GM19452 (cell line): ENCODE data around the gene TSPAN14.

ENCODE experiments used
- ATAC-seq: cut with Tn5 transposase; IDR thresholded peaks from one replicate; pipeline ENCODE4 v1.9.1; 2021; ENCODE audit not compliant: unreplicated experiment

Gene TSPAN14

DNA sequence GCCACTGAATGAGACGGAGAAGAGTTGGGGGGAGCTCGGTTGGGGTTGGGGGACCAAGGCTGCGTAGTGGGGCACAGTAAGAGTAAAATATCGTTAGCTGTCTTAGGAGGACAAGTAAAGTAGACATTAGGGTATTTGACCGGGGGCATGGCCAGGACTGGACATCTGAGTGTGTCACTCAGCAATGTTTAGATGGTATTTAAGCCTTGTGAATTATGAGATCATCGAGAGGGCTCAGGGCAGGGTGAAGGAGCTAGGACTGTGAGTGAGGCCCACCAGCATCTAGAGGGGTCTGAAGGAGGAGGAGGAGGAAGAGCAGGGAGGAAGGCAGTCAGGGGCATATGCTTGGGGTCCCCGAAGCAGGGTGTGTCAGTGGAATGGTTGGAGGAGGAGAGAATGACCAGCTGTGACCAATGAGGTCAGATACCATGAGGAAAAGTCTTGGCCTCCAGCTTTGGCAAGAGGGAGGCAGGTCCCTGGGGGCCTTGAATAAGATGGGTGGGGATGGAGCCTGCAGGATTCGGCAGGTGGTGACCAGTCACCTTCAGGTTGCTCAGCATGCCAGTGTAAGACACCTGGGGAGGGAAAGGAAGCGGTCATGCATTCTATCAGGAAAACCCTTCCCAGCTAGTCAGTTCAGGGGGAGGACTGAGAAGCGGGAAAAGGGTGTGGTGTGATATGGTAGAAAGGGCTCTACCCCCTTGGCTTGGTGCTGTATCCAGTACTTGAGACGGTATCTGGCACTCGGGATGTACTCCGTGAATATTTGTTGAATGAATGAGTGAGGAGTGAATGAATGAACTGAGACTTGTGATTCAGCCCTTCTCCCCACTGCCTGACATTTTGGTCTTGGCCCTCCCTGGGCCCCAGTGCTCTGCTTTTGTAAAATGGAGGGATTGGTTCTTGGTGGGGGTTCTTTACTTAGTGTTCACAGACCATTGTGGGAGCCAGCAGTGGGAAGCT is 48.8 kb downstream of the TSPAN14 start:
- ATAC-seq: no peak

DNA sequence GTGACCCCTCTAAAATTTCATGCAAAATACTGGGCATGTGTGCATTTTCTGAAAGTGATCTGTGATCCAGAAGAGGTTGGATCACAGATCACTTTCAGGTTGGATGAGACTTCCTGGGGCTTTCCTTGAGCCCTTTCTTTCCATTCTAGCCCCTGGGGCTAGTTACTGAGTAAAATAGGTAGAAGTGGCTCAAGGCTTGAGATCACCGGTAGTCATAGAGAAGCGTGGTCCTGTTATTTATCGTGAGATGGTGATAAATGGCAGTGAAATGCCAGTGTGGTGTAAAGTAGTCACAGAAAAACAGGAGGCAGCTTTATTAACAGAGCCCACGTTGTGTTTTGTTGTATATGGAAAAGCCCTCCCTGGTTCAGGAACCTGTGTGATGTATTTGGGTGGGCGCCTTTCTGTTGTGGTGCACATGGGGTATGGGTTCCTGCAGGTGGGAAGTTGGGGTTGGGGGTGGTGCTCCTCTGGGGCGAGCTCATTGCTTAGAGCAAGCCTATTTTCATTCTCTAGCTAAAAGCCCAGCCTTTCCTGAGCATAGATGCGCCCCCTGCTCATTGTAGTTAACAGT is 49.6 kb downstream of the TSPAN14 start:
- no peak for ATAC-seq

DNA sequence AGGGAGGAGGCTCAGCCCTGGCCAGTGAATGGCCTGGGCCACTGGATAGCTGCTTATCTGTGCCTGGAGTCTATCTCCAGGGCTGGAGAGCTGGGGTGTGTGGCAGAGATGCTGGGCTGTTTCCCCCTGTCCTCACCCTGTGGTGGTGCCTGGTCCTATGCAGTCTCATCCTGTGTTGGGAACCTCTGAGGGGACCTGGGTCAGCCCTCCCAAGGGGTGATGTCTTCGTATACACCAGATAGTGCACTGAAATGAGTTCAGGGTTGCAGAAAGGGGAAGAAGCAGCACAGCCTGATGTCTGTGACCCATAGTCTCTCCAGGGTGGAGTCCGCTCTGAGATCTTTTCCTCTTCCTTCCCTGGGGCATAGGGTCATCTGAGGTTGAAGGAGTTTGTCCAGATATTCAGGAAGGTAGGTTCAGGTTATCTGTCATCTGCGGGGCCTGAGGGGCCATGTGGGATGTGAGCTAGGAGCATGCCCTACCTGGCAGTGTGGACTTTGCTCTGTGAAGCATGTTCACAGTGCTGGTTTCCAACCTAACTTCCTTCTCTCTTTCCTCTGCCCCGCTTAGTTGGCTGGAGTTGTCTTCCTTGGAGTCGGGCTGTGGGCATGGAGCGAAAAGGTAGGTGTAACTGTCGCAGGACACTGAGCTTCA is 50.2 kb downstream of the TSPAN14 start:
- ATAC-seq: no peak

DNA sequence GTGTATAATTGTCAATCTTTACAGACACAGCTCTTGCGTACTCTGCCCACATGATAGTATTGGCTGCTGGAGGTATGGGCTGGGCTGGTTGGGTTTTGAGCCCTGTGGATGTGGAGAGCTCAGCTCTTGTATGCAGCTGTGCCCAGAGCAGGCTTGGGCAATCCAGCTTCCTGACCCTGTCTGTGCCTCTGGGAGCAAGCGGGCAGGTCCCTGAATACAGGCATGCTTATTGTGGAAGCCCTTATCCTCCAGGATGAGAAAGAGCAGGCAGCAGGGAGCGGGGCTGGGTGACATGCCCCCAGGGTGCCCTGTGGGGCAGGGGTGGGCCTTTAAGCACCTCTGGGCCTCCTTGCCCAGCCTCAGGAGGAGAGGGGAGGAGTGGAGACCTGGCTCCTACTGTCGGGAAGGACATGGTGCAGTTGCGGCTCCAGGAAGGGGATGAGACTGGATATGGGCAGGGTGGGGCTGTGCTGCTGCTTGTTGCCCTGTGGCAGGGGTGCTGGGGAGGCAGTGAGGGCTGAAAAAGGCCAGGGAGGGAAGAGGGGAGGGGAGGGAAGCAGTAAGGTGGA is 50.9 kb downstream of the TSPAN14 start:
- ATAC-seq: no peak

DNA sequence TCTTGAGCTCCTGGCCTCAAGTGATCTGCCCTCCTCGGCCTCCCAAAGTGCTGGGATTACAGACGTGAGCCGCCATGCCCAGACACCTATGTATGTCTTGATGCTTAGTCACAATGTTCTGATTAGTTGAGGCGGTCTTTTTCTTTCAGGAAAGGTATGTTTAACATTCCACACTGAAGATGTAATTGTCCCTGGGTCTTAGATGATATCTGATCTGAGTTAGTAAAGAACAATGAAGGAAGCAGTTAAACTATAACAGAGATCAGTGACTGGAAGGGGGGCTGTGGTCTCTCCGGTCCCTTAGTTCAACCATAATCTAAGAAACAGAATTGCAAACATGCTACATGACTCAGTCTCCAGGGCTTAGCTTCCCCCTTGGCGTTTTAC is 52.1 kb downstream of the TSPAN14 start:
- ATAC-seq: no peak

DNA sequence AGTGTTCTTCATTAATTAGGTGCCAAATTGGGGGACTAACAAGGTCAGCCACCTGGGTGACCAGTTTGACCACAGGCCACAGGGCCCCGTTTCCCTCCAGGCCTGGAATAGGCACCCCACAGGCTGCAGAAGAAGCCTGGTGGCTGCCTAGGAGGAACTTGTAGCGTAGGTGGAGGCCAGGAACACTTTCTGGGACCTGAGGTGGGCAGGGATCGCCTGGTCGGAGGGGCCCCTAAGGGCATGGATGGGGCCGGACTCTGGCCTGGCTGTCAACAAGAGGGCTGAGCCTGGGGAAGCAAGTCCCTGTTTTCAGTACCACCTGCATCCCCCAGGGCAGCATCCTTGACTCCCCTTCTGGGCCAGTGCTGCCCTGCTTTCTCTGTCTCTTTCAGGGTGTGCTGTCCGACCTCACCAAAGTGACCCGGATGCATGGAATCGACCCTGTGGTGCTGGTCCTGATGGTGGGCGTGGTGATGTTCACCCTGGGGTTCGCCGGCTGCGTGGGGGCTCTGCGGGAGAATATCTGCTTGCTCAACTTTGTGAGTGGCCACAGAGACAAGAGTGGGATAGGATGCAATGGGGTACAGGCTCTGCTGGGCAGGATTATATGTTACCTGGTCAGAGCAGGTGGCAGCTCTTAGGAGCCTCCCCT is 52.9 kb downstream of the TSPAN14 start:
- no peak for ATAC-seq

DNA sequence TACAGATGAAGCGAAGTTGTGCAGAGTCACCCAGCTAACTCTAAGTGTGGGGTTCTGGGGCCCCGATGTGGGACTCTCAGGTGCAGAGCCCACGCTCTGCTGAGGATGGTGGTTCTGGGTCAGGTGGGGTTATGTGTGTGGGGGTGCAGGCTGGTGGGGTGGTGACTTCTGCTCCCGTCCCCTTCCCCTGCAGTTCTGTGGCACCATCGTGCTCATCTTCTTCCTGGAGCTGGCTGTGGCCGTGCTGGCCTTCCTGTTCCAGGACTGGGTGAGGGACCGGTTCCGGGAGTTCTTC is 54.9 kb downstream of the TSPAN14 start:
- no peak for ATAC-seq

DNA sequence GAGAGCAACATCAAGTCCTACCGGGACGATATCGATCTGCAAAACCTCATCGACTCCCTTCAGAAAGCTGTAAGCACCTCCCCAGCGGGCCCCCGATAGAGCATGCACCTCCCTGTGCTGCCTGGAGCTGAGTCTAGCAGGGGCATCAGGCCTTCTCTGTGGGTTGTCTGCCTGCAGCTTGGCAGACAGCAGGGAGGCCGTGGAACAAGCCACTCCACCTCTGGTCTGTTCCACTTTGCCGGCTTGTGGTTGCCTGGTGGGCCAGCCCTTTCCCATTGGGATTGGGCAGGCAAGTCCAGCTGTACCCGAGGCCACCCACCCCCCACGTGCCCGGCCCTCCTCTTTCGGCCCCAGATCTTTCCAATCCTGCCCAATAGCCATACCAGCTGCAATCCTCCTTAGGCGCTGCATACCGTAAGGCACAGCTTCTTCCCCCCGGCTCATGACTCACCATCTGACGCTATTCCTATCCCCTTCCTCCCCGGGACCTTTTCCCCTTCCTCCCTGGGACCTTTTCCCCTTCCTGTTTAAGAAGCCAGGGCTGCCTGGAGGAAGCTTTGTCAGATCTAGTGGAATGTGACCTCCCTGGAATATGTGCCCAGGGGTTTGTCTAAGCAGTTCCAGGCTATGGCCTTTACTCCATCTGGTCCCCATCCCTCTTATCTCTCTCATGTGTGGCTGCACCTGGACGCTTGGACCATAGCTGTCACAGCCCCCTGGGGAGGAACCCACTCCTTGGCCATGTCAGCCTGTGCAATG is 55.5 kb downstream of the TSPAN14 start:
- no peak for ATAC-seq

DNA sequence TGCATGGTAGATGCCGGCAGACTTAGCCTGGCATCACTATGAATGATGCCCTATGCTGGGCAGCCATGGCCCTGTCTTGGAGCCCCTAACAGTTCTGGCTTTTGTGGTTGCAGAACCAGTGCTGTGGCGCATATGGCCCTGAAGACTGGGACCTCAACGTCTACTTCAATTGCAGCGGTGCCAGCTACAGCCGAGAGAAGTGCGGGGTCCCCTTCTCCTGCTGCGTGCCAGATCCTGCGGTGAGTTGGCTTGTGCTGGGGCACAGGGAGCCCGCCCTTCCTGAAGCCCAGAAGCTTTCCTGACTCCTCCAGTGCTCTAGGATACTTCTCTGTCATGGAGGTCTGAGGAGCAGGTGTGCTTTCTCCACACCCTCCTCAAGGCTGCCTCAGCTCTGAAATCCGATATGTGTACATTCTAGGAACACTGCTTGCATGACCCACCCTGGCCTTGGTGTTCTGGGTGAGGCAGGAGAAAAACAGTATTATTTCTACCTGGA is 58.0 kb downstream of the TSPAN14 start:
- no peak for ATAC-seq

DNA sequence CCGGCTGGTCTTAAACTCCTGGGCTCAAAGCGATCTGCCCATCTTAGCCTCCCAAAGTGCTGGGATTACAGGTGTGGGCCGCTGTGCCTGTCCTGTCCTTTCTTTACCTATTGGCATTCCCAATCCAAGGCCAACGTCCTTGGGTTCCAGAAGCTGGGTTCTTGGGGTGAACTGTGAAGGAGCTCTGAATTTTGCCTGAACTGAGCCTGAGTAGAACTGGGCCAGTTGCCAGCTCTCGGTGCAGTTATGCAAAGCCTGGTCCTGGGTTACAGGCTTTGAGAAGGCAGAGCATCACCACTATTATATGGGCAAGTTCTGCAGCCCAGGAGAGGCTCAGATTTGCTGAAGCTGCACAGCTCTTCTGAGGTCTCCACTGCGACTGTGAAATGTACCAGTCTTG is 59.0 kb downstream of the TSPAN14 start:
- ATAC-seq: no peak

DNA sequence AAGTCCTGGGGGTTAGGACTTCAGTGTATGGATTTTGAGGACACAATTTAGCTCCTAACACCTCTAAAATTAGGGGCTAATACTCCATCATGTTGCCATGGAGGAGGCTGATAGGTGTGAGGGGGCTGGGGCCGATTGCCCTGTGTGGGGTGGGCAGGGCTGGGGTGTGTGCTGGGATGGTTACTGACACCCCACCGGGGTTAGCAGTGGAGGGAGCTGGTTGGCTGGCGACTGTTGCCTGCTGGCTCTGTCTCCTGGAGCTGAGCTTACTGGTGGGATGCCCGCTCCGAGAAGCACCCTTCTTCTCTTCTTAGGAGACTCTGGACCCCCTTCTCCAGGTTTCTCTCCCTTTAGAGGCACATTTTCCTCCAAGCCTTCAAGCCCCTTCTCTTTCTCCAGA is 61.4 kb downstream of the TSPAN14 start:
- ATAC-seq: no peak

DNA sequence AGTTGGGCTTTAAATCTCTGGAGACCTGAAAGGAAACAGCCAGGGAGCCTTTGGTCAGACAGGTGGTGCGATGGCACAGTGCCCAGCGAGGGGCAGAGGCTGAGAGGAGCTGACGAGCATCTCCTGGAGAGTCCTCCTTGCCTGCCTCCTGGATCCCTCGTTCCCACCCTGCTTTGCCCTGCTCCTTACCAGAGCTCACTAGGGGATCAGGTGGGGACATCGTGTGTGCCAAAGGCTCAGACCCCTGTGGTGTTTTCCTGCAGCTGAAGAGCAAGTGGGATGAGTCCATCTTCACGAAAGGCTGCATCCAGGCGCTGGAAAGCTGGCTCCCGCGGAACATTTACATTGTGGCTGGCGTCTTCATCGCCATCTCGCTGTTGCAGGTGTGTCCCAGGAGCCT is 61.8 kb downstream of the TSPAN14 start:
- ATAC-seq: no peak

DNA sequence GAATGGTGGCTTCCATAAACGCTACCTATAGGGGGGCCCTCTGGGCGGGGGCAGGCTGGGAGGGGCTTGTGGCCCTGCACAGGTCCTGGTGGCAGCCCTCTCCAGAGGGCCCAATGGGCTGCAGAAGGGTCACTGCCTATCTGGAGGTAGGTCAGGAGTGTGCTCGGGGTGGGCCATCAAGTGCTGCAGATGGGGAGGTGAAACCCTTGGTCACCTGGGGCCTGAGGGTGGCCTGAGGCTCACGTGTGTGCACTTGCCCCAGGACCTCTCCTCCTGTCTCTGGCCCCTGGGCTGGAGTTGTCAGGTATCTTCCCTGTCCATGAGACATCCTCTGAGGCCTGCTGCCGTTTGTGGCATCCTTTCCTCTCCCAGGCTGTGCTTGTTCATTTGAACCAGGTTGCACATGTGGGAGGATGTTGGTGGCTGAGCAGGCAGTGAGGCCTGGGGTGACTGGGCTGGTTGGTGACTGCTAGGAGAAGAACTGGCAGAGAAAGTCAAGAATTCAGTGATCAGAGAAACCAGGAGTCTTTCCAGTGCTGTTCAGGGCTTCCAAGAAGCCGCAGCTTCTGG is 62.5 kb downstream of the TSPAN14 start:
- ATAC-seq: no peak

DNA sequence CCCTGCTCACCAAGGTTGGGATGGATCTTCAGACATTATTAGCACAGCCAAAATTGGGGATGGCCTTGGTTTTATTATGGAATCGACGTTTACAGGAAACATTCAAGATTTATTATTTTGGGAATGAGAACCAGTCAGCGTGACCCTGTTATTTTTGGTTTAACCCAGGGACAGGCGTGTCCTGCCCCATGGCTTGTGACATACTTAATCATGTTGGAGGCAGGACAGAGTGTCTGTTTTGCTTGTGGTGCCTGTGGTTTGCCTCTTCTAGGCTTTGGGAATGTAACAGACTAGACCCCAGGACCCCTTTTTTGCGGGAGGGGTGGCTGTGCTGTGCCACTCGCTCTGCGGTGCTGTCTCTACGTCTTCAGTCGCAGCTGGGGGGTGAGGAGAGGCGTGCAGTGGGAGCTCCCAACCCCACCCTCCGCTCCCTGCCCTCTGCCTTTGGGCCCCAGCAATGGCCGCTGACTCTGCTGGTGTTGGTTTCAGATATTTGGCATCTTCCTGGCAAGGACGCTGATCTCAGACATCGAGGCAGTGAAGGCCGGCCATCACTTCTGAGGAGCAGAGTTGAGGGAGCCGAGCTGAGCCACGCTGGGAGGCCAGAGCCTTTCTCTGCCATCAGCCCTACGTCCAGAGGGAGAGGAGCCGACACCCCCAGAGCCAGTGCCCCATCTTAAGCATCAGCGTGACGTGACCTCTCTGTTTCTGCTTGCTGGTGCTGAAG is 63.5 kb downstream of the TSPAN14 start:
- ATAC-seq: no peak

DNA sequence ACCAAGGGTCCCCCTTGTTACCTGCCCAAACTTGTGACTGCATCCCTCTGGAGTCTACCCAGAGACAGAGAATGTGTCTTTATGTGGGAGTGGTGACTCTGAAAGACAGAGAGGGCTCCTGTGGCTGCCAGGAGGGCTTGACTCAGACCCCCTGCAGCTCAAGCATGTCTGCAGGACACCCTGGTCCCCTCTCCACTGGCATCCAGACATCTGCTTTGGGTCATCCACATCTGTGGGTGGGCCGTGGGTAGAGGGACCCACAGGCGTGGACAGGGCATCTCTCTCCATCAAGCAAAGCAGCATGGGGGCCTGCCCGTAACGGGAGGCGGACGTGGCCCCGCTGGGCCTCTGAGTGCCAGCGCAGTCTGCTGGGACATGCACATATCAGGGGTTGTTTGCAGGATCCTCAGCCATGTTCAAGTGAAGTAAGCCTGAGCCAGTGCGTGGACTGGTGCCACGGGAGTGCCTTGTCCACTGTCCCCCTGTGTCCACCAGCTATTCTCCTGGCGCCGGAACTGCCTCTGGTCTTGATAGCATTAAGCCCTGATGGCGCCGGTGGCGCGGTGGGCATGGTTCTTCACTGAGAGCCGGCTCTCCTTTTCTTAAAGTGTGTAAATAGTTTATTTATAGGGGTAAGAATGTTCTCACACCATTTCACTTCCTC is 64.2 kb downstream of the TSPAN14 start:
- ATAC-seq: no peak

DNA sequence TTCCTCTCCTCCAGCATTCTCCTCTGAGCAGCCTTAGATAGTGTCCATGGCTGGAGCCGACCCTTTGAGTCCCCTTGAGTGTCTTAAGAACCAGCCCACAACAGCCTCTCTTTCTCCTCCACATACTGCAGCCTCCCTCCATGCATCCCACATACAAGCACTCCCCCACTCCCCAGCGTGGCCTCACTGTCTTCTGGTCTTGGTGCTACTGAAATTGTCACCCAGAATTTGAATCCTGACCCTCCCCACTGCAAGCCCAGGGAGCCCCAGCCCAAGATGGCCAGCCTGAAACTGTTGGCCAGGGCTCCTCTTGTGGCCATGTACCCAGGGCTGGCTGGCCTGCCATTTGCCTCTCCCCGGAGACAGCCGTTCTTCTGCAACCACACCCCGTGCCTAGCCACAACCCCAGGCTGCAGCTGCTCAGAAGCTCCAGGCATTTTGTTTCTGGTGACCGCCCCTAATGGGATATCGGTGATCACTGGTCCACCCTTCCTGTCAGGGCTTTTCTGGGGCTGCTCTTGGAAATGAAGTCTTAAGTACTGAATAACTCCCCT is 64.8 kb downstream of the TSPAN14 start:
- no peak for ATAC-seq

DNA sequence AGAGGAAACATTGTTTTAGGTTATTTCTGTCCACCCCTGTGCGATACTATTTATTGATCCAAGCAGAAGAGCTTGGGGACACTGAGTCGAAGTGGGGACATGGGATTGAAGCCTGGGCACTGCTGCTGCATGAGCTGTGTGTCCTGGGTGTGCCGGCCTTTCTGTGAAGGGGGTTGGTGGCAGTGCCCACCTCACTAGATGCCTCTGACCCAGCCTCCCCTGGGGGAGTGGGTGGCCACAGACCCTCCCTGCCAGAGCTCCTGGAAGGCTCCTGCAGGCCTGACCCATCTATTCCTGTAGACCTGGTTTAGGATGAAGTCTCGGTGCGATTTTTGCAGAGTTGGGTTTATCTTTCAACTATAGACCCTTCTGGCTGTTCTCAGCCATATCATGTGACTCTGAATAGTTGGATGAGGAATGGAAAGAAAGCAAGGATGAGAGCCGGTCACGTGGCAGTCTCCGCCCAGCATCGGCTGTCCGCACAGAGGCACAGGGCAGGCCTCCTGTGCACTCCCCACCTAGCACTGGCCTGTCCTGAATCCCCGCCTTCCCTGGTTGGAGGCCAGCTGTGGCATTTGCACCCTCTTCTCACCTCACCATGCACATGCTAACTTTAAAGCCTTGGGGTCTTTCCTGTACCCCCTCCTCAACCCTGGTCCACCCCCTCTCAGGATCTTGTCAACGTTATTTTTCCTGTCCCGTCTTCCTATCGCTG is 66.0 kb downstream of the TSPAN14 start:
- no peak for ATAC-seq
